ENCODE results near the gene TMTC4. TPM values are rescaled to one million over a fixed set of nuclear protein-coding genes. Genes with fewer than 3 reads are reported as not detected.

The TMTC4 gene
- total and polyA plus RNA-seq, 10 of the 15 experiments (the other 5 are each of a cell fraction or from before 2014, with no cell fraction given), result 3.3 to 24.6 (median 14.5) TPM

GRCh38 chr13:100633461-100633860, 41.1 kb downstream of the TMTC4 start:
- H3K27me3 ChIP-seq (replicated peaks in 1 of 2; ENCODE audit: control insufficient read depth in 2 of 2, insufficient read depth in 2 of 2, low read length in 1 of 2), result no peaks in the 10 kb centered on the region
- TF ChIP-seq KAT2A (conservative IDR thresholded peaks at IDR 0.05; ENCODE audit: control insufficient read depth, low read depth, low read length), result no peak
- TF ChIP-seq E2F4 (IDR thresholded peaks at IDR 0.05; ENCODE audit: low read depth, low read length), result no peak
- TF ChIP-seq ETV6 (conservative IDR thresholded peaks at IDR 0.05 in 1 of 2, IDR thresholded peaks at IDR 0.05 in 1 of 2; ENCODE audit: borderline replicate concordance in 1 of 2, low read depth in 1 of 2), result no peak
- TF ChIP-seq CBFB (IDR thresholded peaks at IDR 0.05; ENCODE audit: low read depth), result no peak
- no peak for TF ChIP-seq SMARCA5 (IDR thresholded peaks at IDR 0.05)
- TF ChIP-seq MYB (IDR thresholded peaks at IDR 0.05; ENCODE audit: borderline replicate concordance, low read depth, low read length), result no peak
- TF ChIP-seq NBN (IDR thresholded peaks at IDR 0.05), result no peak
- TF ChIP-seq LARP7 (IDR thresholded peaks at IDR 0.05), result no peak
- TF ChIP-seq CTCF (IDR thresholded peaks at IDR 0.05 in 2 of 3, conservative IDR thresholded peaks at IDR 0.05 in 1 of 3; ENCODE audit: control insufficient read depth in 2 of 3, extremely low read depth in 1 of 3, insufficient read depth in 1 of 3, low read depth in 3 of 3, low read length in 3 of 3), result no peak
- no peak for TF ChIP-seq CUX1 (IDR thresholded peaks at IDR 0.05; ENCODE audit: insufficient replicate concordance, low read depth, low read length)
- no peak for TF ChIP-seq NFYA (IDR thresholded peaks at IDR 0.05; ENCODE audit: borderline replicate concordance, low read depth, low read length)
- TF ChIP-seq RAD51 (IDR thresholded peaks at IDR 0.05), result no peak
- no peak for TF ChIP-seq MTA3 (IDR thresholded peaks at IDR 0.05; ENCODE audit: borderline replicate concordance, low read length)
- TF ChIP-seq ZNF217 (IDR thresholded peaks at IDR 0.05), result no peak
- no peak for TF ChIP-seq BACH1 (IDR thresholded peaks at IDR 0.05; ENCODE audit: borderline replicate concordance)
- TF ChIP-seq RCOR1 (conservative IDR thresholded peaks at IDR 0.05; ENCODE audit: low read depth, low read length), result no peak

More at GRCh38 chr13:100633461-100633860, 41.1 kb downstream of the TMTC4 start:
- intact Hi-C loops (cut with micrococcal nuclease; ENCODE audit: unreplicated experiment), result no loop called here
- ChIA-PET CTCF (interaction anchor here (0.7 to 1.6 kb wide), 3 partner anchors 14 to 61 kb away, joined by 3 to 4 read pairs (median 4); no protein-coding TSS in a partner anchor), SMC1A (ENCODE audit: uncharacterized antibody, unreplicated experiment) (no interaction called here), POLR2A (no interaction called here), RAD21 (ENCODE audit: unreplicated experiment) (no interaction called here)
- H3K36me3 ChIP-seq (ENCODE audit: control insufficient read depth in 2 of 2, insufficient read depth in 2 of 2, low read length in 1 of 2), result peaks cover 3 to 22% of the 10 kb centered on the region in 2 experiments
- in situ Hi-C loops (cut with MboI), result no loop called here
- no peak overlapping the region for H3K4me2 ChIP-seq (ENCODE audit: control insufficient read depth, insufficient read depth)
- no peaks in the 10 kb centered on the region for H3K4me1 ChIP-seq (ENCODE audit: control insufficient read depth, insufficient read depth, low read length)
- H3K9ac ChIP-seq (ENCODE audit: control insufficient read depth, insufficient read depth, low read length), result no peak overlapping the region
- ATAC-seq (no peak), FAIRE-seq (no peak), DNase-seq (ENCODE audit: low read depth, low spot score) (no peak)
- H3K27ac ChIP-seq (ENCODE audit: control insufficient read depth, insufficient read depth), result no peak overlapping the region
- H4K20me1 ChIP-seq (ENCODE audit: control insufficient read depth, insufficient read depth), result no peaks in the 10 kb centered on the region
- H3K9me3 ChIP-seq (replicated peaks; ENCODE audit: control insufficient read depth, insufficient read depth, low read length), result no peaks in the 10 kb centered on the region
- 98% methylated on average over 2 of the region's 2 CpGs for WGBS (ENCODE audit: insufficient coverage, insufficient replicate concordance, low lambda C conversion rate, missing lambda C conversion rate)
- no peak overlapping the region for H3K4me3 ChIP-seq
- no TSS peak for BruUV-seq (replicated peaks)
- H3K79me2 ChIP-seq (ENCODE audit: control insufficient read depth, insufficient read depth, low read length), result no peaks in the 10 kb centered on the region
- H2AFZ ChIP-seq (ENCODE audit: control insufficient read depth, low read depth, low read length), result no peak overlapping the region
